Fibroblast of pulmonary artery (primary cell): ENCODE results near the gene HBS1L.

Experiments
- DNase-seq: peaks from one replicate; pipeline ENCODE4 v3.0.0-alpha.2; 2010; ENCODE audit warnings: low read depth
- H3K4me3 ChIP-seq: replicated peaks from 2 replicates; pipeline ENCODE4 v1.5.1; 2011; ENCODE audit warnings: low read depth, mild to moderate bottlenecking, control low read depth, low read length, moderate library complexity
- TF ChIP-seq, protein P1 (sequence below): IDR thresholded peaks from 2 replicates; pipeline ENCODE4 v1.5.1; 2011; ENCODE audit warnings: mild to moderate bottlenecking, control low read depth, low read length, inconsistent platforms; ENCODE audit errors: missing control alignments

Gene HBS1L

DNA sequence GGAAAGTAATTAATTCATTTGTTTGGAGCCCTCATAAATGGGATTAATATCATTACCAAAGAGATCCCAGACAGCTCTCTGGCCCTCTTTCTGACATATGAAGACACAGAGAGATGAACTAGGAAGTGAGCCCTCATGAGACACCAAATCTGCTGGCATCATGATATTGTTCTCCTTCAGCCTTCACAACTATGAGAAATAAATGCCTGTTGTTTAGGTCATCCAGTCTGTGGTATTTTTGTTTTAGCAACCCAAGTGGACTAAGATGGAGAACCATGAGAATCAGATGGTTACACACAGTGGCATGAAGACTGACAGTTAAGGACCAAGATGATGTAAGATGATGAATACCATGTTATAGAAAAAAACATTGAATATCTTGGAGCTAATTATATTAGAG is 16.9 kb upstream of the HBS1L start:
- DNase-seq, result no peak
- H3K4me3 ChIP-seq, result no peak overlapping the region
- TF ChIP-seq, protein P1, sequence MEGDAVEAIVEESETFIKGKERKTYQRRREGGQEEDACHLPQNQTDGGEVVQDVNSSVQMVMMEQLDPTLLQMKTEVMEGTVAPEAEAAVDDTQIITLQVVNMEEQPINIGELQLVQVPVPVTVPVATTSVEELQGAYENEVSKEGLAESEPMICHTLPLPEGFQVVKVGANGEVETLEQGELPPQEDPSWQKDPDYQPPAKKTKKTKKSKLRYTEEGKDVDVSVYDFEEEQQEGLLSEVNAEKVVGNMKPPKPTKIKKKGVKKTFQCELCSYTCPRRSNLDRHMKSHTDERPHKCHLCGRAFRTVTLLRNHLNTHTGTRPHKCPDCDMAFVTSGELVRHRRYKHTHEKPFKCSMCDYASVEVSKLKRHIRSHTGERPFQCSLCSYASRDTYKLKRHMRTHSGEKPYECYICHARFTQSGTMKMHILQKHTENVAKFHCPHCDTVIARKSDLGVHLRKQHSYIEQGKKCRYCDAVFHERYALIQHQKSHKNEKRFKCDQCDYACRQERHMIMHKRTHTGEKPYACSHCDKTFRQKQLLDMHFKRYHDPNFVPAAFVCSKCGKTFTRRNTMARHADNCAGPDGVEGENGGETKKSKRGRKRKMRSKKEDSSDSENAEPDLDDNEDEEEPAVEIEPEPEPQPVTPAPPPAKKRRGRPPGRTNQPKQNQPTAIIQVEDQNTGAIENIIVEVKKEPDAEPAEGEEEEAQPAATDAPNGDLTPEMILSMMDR, result no peak

GRCh38 chr6:135067911-135068310 is 13.3 kb upstream of the HBS1L start:
- TF ChIP-seq, protein P1, result no peak
- H3K4me3 ChIP-seq, result no peak overlapping the region
- DNase-seq, result no peak

DNA sequence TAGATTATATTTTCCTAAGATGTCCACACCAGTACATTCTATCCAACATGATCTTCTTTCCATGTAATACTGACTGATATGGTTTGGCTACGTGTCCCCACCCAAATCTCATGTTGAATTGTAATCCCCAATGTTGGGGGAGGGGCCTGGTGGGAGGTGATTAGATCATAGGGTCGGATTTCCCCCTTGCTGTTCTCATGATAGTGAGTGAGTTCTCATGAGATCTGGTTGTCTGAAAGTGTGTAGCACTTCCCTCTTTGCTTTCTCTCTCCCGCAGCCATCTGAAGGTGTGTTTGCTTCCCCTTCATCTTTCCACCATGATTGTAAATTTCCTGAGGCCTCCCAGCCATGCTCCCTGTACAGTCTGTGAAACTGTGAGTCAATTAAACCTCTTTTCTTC is 12.2 kb upstream of the HBS1L start:
- TF ChIP-seq, protein P1, result no peak
- H3K4me3 ChIP-seq, result no peak overlapping the region
- DNase-seq, result no peak

- H3K4me3 ChIP-seq, result no peak overlapping the region
- DNase-seq, result peak; percentile 25
- TF ChIP-seq, protein P1, result no peak
Measured at GRCh38 chr6:135066397-135066796, 11.8 kb upstream of the HBS1L start.

DNA sequence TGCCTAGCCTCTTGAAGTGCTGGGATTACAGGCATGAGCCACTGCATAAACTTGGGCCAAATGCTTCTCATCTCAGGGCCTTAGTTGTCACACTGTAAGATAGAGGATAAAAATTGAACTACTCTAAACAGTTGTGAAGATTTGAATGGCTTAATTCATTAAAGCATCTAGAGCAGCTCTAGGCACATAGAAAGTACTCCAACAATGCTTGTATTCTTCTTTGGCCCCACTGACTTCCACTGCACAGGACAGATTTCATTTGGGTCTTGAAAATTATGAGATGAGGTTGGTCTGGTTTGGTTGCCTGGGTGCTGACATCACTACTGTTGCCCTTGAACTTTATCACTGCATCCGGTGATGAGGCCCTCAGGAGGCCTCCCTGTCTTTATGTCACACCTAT is 10.0 kb upstream of the HBS1L start:
- no peak for DNase-seq
- TF ChIP-seq, protein P1, result no peak
- H3K4me3 ChIP-seq, result no peak overlapping the region

- H3K4me3 ChIP-seq, result no peak overlapping the region
- TF ChIP-seq, protein P1, result no peak
- DNase-seq, result no peak
Measured at GRCh38 chr6:135063926-135064325, 9.3 kb upstream of the HBS1L start.

- no peak for DNase-seq
- no peak overlapping the region for H3K4me3 ChIP-seq
- TF ChIP-seq, protein P1, result no peak
Measured at GRCh38 chr6:135062735-135063134, 8.1 kb upstream of the HBS1L start.
